Panc1 (cell line): ENCODE results near the gene AKAP13.

Source experiments
- POLR2AphosphoS5 ChIP-seq: IDR thresholded peaks from 2 replicates; pipeline ENCODE4 v1.6.1; 2012; ENCODE audit warnings: mild to moderate bottlenecking, low read depth, low read length, moderate library complexity
- TF ChIP-seq, protein P1 (sequence below): fragments of 450-650 bp; IDR thresholded peaks from 2 replicates; pipeline ENCODE4 v1.5.1; 2017; ENCODE audit warnings: mild to moderate bottlenecking

DNA sequence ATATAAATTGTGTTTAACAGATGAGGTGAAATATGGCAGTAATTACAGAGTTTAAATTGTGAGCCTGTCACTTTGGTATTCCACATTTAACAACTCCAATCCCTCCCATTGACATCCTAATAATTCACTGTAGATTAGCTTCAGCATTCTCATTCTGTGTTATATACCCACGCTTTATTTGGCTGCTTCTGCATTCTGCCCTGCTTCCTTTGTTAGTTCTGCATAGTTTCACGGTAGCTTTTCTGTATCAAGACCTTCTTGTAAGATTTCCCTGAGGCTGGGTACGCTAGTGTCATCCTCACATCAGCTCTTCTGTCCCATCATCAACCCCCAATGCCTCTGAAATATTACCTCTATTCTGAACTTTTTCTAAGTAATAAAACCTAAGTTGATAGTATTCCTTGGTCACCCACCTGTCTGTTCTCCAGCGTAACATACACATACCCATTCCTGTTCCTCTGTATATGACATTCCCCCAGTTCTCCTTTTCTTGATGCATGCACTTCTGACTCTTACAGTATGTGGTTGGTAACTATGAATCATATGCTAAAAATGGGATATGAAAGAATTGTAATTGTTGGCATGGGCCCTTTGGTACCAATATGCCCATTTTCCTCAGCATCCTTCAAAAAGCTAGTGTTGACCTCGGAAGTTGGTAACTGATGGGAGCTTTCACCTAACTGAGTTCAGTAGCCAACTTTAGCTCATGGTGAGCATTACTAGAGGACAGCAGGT is 243.1 kb downstream of the AKAP13 start:
- TF ChIP-seq, protein P1, sequence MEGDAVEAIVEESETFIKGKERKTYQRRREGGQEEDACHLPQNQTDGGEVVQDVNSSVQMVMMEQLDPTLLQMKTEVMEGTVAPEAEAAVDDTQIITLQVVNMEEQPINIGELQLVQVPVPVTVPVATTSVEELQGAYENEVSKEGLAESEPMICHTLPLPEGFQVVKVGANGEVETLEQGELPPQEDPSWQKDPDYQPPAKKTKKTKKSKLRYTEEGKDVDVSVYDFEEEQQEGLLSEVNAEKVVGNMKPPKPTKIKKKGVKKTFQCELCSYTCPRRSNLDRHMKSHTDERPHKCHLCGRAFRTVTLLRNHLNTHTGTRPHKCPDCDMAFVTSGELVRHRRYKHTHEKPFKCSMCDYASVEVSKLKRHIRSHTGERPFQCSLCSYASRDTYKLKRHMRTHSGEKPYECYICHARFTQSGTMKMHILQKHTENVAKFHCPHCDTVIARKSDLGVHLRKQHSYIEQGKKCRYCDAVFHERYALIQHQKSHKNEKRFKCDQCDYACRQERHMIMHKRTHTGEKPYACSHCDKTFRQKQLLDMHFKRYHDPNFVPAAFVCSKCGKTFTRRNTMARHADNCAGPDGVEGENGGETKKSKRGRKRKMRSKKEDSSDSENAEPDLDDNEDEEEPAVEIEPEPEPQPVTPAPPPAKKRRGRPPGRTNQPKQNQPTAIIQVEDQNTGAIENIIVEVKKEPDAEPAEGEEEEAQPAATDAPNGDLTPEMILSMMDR = no peak
- no peak for TF ChIP-seq POLR2AphosphoS5
